Germinal center (tissue), 1 donor: ENCODE measurements around the gene SHC2.
"Not testable (repeated sequence)": the region's sequence is repeated elsewhere in the genome, so short reads cannot be mapped to it uniquely, and the experiment has no call there.

Experiments used
- DNase-seq: peaks from one replicate; pipeline ENCODE4 v3.0.0; 2012; ENCODE audit warnings: mixed read lengths, low spot score

The SHC2 gene

DNA sequence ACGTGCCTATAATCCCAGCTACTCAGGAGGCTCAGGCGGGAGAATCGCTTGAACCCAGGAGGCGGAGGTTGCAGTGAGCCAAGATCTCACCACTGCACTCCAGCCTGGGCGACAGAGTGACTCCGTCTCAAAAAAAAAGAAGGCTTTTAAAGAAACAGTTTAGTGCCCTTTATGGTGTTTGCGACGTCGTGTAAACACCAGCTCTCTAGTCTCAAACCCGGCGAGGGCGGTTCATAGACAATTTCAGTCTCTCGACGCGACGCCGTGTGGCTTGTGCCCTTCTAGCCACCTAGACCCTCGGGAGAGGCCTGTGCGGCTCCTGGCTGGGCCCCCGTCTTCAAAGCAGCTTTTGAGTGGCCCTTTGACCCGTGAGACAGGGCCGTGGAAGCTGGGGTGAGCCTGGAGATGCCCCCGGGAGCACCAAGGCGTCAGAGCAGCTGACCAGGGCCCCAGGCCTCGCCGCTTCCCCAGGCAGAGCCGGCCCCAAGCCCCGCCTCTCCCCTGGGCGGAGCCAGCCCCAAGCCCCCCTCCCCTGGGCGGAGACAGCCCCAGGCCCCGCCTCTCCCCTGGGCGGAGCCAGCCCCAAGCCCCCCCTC lies 30.4 kb upstream of the SHC2 start:
- DNase-seq: no peak

DNA sequence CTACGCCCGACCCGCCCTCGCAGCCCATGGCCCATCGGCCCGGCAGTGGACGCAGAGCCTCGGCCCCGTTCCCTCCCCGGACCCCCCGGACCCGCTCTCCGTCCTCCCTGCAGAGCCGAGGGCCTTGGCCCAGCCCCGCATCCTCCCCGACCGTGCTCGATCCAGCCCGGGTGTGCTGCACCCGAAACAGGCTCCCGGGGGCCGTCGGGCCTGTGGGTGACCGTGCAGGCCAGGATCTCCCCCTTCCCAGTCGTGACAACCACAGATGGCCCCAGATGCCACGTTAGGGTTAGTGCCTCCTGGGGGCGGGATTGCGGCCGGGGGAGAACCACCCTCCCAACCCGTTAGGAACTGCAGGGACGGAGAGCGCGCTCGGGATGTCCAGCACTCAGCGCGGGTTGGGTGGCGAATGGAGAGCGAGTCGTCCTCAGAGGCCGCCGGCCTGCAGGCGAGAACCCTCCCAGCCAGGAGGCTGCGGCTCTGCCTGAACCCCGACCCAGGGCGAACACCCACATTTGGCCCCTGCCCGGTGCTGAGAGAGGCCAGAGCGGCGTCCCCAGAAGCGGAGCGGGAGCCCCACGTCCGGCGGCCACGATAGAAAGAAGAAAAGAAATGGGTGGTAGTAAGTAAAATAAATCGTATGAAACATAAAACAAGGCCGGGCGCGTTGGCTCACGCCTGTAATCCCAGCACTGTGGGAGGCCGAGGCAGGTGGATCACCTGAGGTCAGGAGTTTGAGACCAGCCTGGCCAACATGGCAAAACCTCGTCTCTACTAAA lies 28.8 kb upstream of the SHC2 start:
- DNase-seq: no peak

- peak; percentile 92 for DNase-seq
Measured at GRCh38 chr19:488505-489417, 27.9 kb upstream of the SHC2 start.

GRCh38 chr19:485583-486236 lies 24.9 kb upstream of the SHC2 start:
- no peak for DNase-seq

DNA sequence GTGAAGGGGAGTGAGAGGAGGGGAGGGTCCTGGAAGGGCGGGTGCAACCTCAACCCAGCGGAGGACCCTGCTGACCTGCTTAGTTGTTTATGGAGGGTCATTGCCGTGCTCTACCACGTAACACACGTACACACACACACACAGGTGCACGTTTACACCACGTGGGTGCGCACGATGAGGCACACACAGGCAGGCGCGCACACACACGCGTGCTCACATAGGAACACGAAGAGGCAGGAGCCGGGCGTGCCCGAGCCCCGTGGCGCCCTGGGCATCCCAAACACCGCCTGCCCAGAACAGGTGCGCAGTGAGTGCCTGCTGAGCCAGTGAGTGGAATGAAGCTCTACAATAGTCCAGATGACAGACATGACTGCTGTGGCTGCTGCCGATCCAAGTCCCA lies 24.2 kb upstream of the SHC2 start:
- DNase-seq: no peak

DNA sequence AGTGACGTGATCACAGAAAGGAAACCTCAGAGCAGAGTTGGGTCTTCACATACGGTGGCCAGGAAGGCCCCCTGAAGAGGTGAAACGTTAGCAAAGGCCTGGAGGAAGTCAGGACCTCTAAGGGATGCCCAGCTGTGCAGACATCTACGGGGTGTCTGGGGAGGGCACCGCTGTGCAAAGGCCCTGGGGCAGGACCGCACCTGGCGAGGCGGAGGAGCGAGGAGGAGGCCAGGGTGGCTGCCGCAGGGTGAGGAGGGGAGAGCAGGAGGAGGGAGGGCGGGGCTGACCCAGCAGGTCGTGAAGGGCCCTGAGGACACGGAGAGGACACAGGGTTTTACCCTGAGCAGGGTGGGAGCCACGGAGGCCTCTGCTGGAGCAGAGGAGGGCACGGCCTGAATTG lies 23.7 kb upstream of the SHC2 start:
- DNase-seq: no peak

DNA sequence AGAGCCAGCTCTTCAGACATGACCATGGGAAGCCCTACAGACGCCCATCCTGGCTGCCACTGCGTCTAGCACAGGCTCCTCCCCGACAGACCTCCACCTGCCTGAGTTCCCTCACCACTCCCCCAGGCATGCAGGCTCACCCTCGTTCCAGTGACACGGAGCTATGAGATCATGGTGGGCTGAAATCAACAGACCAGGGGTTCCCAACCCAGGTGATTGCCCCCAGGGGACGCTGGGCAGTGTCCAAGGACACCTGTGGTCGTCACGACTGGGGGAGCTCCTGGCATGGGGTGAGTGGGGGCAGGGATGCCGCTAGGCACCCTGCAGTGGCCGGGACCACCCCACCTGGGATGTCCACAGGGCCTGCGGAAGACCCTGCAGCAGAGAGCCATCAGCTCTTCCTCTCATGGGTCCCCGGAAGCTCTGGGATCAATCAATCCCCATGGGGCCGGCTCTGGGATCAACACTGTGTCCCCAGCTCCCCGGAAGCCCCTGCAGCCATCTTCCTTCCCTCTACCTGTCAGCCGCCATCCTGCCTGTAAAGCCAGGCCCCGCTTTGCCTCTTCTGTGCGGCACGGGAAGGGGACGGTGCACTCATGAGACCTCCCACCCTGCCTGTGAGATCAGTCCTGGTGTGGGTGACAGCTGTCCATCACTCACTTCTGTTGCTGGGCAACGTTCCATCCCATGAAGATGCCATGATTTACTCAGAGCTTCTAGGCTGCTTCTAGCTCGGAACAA lies 22.7 kb upstream of the SHC2 start:
- no peak for DNase-seq

DNA sequence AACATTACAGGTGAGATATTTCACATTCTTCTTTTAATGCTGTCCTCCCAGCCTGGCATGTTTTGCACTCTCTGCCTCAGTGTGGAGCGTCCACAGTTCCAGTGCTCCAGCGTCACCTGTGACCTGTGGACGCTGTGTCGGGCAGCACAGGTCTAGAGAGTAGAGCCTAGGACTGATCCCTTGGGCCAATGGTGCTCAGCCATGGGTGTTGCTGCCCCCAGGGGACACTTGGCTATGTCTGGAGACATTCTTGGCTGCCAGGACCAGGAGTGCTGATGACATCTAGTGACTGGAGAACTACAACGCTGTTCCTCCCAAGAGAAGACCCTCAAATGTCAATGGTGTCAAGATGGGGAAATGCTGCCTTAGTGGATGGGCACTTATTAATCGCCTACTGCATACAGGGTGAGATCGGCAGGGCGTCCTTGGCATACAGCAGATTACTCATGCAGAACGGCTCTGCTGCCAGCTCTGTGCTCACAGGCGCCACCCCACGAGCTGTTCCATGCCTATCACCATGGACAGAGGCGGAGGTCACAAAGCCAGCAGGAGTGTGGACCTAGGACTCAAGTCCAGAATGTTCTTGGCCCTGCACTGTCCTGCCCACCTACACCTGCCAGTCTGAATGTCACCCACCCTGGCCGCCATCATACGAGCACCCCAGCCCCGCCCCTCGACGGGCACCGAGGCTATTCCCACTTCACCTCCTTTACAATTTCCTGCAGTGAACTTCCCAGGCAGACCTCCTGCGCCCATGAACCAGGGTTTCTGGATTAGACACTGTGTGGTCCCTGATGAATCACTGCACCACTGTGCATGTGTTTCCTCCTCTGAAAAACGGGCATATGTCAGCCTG lies 21.6 kb upstream of the SHC2 start:
- DNase-seq: no peak

DNA sequence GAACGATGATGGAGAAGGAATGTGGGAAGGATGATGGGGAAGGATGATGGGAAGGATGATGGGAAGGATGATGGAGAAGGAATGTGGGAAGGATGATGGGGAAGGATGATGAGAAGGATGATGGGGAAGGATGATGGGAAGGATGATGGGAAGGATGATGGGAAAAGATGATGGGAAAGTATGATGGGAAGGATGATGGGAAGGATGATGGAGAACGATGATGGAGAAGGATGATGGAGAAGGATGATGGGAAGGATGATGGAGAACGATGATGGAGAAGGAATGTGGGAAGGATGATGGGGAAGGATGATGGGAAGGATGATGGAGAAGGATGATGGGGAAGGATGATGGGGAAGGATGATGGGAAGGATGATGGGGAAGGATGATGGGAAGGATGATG lies 20.3 kb upstream of the SHC2 start:
- DNase-seq: not testable (repeated sequence)

DNA sequence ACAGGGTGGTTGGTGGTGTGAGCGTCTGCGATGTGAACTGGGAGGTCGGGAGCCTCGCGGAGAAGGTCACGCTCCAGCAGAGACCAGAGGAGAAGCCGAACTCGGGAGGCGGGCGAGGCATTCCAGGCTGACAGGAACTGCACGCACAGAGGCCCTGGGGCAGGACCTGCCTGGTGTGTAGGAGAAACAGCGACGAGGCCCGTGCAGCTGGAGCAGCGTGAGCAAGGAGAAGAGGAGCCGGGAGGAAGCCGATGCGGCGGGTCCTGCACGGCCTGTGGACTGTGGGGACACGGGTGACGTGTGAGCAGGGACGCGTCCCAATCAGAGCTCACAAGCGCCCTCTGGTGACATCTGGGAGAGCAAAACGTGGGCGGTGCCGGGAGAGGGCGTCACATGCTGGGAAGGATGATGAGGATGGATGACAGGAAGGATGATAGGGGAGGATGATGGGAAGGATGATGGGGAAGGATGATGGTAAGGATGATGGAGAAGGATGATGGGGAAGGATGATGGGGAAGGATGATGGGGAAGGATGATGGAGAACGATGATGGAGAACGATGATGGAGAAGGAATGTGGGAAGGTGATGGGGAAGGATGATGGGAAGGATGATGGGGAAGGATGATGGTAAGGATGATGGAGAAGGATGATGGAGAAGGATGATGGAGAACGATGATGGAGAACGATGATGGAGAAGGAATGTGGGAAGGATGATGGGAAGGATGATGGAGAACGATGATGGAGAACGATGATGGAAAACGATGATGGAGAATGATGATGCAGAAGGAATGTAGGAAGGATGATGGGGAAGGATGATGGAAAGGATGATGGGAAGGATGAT lies 19.4 kb upstream of the SHC2 start:
- no peak for DNase-seq

DNA sequence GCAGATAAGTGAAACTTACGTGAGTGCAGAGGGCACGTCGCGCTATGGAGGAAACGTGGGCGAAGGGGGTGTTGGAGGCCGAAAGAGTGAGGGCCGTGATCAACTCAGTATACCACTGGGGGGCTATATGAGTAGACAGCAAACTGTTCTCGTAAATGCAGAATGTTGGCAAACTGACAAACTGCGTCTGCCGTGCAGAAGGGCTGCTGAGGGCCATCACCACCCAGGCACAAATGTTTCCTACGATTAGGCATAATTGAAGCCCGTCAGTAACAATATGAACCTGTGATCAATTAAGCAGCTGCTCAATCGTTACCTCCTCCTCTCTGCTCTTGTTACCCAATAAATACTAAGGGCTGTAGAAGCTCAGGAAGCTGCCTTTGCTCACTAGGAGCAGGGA lies 18.1 kb upstream of the SHC2 start:
- DNase-seq: no peak

DNA sequence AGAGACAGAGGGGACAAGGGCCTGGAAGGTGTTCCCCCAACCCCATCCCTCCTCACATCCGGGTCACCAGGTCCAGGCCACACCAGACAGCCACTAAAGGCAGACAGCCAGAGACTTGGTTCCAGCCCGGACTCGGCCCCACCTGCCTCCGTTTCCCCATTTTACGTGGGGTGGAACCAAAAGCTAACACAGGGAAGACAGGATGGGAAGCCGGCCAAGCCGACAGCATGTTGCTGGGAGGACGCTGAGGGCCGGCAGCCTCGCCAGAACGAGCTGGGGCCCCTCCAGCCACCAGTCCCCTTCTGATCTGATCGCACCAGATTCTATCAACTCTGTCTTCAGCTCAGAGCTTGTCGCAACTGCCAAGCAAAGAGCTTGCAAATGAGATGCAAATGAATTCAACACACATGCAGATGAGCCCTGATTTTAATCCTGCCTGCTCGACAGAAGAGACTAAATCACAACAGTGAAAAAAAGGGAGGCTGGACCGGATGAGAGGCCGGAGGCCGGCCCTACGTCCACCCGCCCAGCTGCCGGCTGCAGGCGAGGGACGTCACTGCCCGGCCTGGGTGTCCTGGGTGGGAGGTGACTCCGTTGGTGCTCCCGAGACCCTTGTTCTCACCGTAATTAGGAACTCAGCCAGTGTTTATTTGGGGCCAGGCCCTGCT lies 17.5 kb upstream of the SHC2 start:
- no peak for DNase-seq

GRCh38 chr19:475360-475759 lies 14.5 kb upstream of the SHC2 start:
- DNase-seq: no peak

- no peak for DNase-seq
Measured at GRCh38 chr19:474126-475078, 13.6 kb upstream of the SHC2 start.

GRCh38 chr19:472005-472858 lies 11.4 kb upstream of the SHC2 start:
- DNase-seq: no peak

DNA sequence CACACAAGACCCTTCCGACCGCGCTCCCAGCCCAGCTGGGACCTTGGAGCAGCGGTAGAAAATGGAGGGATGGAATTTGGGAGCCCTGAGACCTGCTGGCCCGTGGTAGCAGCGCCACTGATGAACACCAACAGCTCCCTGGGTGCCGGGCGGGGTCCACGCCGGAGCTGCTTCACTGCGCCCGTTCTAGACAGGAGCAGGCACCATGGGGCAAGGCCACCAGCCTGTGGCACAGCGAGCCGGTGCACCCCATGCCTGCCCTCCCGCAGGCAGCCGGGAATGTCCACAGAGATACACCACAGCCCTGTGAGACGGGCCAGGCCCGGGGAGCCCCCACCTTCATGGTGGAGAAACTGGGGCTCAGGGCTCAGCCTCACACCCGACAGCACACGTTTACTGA lies 9.9 kb upstream of the SHC2 start:
- no peak for DNase-seq

DNA sequence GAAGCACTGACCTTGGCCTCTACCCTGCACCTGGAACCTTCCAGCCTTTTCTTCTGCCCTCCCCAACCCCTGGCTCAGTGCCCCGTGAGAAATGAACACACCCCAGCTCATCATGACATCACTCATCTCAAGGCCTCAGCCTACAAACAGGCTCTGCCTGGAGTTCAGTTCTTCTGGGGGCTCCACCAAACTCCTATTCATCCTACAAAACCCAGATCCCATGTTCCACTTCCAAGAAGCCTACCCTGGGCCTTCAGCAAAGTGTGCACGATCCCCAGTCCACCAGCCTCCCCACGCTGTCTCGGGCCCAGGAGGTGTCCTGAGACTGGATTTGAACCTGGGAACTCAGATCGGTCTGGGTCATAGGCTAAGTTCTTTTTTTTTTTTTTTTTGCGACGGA lies 9.0 kb upstream of the SHC2 start:
- DNase-seq: no peak
